Hindlimb muscle (tissue), 1 donor: Measurements from ENCODE around the gene ARFIP1. TPM values are rescaled to one million over a fixed set of nuclear protein-coding genes. Genes with fewer than 3 reads are reported as not detected.
A peak's percentile ranks its signal among the peaks of the same experiment; 100 is the strongest.
"Not testable (repeated sequence)": the region's sequence is repeated elsewhere in the genome, so short reads cannot be mapped to it uniquely, and the experiment has no call there.

Experiments used
- DNase-seq: peaks from one replicate; pipeline ENCODE4 v3.0.0-alpha.2; 2013
- polyA plus RNA-seq: library from polyadenylated mRNA; unstranded; fragments of 120-200 nt; gene quantifications from one replicate; pipeline ENCODE4 v1.2.1, GENCODE V29; 2013; ENCODE audit not compliant: insufficient read length

Gene ARFIP1, protein sequence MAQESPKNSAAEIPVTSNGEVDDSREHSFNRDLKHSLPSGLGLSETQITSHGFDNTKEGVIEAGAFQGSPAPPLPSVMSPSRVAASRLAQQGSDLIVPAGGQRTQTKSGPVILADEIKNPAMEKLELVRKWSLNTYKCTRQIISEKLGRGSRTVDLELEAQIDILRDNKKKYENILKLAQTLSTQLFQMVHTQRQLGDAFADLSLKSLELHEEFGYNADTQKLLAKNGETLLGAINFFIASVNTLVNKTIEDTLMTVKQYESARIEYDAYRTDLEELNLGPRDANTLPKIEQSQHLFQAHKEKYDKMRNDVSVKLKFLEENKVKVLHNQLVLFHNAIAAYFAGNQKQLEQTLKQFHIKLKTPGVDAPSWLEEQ
- 18.8 TPM for polyA plus RNA-seq

DNA sequence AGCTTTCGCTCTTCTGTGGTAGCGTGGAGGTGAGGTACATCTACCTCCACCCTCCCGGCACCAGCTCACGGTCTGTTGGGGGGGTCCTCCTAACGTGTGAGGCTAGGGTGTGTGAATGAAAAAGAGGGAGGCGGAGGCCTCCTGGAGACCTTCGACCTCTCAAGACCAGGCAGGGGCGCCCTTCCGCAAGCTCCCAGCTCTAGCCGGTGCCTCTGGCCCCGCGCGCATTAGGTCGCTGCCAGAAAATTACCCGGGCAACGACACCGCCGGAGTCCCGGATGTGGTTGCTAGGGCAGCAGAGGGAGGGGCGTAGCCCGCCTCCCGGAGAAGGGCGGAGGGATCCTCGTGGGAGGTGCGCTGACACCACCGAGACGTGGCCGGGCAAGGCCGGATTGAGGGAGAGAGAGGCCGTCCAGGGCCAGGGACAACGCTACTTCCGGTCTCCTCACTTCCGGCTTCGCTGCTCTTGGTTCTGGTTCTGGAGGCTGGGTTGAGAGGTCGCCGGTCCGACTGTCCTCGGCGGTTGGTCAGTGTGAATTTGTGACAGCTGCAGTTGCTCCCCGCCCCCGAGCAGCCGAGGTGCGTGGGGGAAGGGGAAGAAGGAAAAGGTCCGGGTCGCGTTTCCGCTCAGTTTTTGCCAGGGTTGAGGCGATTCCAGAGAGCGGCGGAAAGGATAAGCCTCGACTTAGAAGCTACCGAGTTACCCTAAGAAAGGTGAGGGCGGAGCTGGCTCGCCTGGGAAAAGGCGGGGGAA lies at the start of gene ARFIP1, which contains the start of gene TIGD4:
Gene ARFIP1 (plus strand): TSS at position 442 of the 754 bp plus-strand sequence. CDS start 49,680 bp downstream, outside the sequence.
Gene TIGD4 (minus strand): TSS at position 218 of the 754 bp plus-strand sequence. CDS start 8,726 bp downstream, outside the sequence.
- peak; percentile 97 for DNase-seq

DNA sequence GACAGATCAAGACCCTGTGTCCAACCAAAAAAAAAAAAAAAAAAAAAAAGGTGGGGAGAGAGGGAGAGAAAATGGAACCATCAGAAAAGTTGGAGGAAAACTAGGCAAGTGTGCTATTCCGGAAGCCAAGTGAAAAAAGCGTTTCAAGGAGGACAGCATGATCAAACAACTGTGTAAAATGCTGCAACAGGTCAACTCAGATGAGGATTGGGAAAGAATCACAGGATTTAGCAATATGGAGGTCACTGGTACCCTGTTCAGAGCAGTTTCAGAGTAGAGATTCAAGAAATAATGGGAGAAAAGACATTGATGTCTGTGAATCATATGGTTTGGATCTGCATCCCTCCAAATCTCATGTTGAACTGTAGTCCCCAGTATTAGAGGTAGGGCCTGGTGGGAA lies 47.8 kb upstream of the ARFIP1 start:
- DNase-seq: no peak

DNA sequence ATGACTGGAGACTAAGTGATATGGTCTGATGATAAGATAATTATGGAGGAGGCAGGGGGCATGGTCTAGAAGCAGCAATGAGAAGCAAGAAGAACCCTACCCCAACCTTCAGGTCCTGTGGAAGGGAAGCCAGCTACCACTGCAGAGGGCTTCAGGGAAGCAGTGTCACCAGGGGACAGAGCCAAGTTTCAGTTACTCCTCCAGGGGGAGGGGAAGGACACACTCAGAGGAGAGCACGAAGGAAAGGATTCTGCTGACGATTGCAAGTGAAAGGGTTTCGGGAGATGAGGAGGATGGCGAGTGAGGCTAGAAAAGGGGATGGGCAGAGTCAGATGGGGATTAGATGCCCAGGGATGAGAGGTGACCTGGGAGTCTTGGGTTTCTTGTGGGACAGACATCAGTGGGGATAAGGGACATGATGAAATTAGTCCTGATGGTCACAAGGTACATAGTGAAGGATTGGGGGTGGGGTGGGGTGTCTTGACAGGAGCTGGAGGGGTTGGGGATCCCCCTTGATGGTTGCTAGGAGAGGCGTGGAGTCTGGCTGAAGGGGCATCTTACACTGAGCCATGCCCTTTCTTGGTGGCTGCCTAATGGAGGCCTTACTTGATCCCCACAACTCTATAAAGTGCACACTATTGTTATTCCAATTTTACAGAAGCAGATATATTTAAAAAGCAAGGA lies 45.6 kb upstream of the ARFIP1 start:
- DNase-seq: no peak

DNA sequence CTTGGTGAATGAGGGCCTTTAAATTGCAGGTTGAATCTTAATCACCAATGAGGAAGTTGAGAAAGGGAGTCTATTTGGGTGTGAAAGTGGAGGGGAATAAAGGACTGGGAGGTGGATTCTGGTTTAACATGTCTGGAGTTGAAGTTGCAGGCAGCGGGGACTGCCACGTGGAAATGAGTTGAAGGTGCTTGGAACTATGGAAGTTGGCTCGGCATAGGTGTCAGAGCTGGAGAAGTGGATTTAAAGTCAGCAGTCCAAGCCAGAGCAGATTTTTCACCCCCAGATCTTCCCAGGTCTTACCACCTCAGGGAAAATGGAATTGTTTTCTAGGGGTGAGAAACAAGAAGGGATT lies 45.1 kb upstream of the ARFIP1 start:
- DNase-seq: no peak

DNA sequence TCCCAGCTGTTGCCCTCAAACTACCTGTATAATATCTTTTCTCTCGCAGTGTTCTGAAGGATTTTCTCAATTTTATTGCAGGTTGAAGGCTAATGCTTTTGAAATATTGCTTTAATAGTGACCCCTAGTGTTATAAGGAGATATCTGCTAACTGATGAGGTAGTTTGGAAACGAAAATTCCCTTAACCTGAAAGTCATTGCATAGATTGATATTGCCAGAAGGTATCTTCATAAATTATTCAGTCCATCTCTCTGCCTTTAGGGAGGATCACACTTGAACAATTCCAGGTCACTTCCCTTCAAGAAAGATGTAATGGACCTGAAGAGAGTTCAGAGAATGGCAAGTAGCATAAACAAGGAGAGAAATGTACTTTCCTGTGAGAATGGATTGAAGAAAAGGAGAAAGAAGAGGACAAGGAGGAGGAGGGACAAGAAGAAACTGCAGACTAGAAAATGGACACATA lies 44.3 kb upstream of the ARFIP1 start:
- DNase-seq: no peak

DNA sequence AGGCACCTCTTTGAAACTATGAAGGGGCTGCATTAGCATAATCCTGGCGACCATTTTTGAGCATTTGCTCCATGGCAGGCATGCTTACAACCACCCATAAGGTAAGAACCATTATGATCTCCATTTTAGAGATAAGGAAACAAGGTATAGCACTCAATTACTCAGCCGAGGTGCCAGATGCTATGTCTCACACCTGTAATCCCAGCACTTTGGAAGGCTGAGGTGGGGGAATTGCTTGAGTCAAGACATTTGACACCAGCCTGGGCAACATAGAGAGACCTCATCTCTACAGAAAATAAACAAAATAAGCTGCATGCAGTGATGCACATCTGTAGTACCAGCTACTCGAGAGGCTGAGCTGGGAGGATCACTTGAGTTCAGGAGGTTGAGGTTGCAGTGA lies 43.8 kb upstream of the ARFIP1 start:
- no peak for DNase-seq

DNA sequence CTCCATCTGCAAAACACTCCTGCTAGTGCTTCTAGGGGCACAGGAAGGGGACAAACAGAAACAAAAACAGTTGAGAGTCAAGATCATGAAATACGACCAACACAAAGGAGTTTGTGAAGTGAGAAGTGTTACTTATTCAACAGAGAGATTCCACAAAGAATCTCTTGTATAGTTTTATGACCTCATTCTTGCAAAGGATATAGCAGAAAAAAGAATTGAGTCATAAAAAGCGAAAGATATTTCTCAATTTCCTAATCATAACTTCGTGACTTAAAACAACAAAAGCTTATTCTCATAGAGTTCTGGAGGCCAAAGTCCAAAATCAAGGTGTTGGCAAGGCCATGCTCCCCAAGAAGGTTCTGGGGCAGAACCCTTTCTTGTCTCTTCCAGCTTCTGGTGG lies 40.9 kb upstream of the ARFIP1 start:
- no peak for DNase-seq

DNA sequence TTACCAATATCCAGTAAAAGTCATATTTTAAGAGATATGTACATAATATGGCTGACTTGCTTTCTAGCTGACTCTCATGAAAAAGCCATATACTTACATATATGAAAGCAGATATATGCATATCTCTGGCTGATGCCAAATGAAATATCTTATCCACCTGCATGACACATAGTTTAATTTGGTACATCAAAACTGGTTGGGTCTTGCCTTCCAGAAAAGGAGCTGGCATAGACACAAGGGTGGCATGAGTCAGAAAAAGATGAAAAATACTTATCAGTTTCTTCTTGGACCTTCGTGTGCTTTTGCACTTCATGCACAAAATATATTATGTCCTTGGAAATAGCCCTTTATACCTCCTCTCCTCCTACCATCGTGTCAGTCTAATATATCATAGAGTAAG lies 32.3 kb upstream of the ARFIP1 start:
- no peak for DNase-seq

DNA sequence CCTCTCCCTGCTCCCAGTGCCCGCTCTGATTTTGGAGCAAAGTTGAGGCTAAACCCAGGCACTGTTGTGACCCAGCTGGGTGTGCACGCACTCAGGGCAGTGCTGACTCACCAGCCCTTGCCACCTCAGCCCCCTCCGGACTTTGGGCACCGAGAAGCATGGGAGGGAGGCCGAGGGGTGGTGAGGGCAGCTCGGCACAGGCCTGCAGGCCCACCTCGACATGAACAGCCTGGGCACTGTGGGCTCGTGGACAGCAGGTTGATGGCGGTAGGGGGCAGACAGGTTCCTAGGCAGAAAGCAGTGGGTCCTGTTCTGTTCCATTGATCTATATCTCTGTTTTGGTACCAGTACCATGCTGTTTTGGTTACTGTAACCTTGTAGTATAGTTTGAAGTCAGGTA lies 31.1 kb upstream of the ARFIP1 start:
- DNase-seq: no peak

DNA sequence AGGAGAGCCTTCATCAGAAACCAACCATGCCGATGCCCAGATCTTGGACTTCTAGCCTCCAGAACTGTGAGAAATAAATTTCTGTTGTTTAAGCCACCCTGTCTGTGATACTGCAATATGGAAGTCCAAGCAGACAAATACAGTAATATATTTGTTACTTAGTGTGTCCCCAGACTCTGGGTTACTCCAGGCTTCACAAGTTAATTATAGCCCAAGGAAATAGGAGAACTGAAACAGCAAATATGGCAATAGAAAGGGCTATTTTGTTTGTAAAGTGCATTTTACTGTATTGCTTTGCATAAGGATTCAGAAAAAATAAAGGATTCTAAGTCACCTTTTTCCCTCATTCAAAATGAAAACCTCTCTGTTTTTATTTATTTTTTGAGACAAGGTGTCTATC lies 16.0 kb upstream of the ARFIP1 start:
- DNase-seq: no peak

DNA sequence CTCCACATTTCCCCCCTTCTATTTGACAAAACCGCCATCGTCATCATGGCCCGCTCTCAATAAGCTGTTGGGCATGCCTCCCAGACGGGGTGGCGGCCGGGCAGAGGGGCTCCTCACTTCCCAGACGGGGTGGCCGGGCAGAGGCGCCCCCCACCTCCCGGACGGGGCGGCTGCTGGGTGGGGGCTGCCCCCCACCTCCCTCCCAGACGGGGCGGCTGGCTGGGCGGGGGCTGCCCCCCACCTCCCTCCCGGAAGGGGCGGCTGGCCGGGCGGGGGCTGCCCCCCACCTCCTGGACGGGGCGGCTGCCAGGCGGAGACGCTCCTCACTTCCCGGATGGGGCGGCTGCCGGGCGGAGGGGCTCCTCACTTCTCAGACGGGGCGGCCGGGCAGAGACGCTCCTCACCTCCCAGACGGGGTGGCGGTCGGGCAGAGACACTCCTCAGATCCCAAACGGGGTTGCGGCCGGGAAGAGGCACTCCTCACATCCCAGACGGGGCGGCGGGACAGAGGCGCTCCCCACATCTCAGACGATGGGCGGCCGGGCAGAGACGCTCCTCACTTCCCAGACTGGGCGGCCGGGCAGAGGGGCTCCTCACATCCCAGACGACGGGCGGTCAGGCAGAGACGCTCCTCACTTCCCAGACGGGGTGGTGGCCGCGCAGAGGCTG lies 14.6 kb upstream of the ARFIP1 start:
- not testable (repeated sequence) for DNase-seq

DNA sequence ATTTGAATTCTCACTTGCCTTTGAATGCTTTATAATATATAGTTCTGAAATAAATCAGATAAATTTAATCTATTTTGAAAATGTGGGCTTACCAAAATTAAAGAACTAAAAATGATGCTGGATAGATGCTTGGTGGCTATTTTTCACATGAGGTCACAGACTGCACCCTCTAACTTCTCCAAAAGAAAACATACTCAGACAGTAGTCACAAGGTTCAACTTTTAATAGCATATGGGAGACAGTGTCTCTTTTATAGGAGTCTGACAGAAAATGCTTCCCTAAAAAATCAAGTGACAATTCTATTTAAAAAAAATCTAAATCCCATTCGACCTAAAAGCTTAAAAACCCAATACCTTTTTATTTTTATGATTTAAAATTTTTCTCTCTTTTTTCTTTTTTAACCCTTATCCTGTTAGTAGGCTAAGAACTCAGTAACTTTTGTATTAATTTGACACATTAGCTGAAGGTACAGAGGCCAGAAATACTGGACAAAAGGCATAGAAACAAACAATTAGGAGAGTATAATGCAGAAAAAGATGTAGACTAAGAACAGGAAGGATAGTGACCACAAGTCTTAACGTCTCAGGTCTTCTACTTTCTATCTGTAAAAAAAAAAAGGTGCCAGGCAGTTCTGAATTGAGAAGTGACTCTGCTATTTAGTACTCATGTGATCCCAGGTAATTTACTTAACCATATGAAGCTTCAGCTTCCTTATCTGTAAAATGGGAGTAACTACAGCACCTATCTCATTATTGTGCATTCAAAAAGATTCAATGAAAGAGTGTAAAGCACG lies 7.8 kb upstream of the ARFIP1 start:
- DNase-seq: no peak

DNA sequence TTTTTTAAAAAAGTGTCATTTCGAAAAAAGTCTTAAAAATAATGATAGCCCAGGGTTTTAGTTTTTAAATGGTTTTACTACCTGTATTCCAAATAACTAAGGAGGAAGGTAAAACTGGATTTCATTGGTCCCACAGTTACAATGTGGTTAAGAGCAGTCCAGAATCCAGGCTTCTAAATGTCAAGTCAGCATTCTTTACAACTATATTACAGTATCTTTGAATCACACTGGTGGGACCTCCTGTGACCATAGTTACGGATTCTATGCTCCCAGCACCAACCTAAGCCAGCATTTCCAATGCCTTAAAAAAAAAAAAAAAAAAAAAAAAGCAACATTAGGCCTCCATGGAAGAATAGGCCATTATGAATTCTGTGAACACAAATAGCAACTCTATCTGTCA lies 6.4 kb upstream of the ARFIP1 start:
- DNase-seq: no peak

DNA sequence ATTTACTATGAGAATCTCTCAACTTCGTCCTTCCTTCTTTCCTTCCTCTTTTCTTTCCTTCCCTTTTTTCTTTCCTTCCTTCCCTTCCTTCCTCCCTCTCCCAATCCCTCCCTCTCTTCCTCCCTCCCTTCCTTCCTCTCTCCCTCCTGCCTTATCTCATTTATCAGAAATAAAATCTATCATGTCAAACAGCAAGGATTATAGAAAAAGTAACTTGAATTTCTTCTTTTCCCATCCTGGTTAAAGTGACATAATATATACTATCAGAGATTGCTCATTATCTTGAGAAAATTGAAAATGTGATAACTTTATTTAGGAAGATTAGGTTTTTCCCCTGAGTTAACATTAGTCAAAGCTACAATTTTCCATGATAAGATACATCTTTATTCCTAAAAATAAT lies 5.8 kb upstream of the ARFIP1 start:
- no peak for DNase-seq

DNA sequence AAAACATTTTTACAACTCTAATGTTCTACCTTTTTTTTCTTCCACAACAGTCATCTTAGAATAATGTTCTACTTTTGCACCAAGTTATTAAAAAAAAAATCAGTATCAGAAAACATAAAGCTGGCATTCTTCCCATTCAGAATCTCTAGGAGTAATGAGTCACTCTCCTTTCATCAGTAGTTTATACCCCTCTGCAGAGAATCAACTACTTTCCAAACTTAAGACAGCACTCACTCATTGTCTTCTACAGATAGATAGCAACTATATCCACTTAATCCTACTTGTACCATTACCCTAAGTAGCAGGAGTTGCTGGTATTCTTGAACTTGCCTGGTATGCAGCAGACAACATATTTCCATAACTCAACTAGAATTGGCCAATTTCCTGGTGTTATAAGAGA lies 3.4 kb upstream of the ARFIP1 start:
- DNase-seq: no peak

DNA sequence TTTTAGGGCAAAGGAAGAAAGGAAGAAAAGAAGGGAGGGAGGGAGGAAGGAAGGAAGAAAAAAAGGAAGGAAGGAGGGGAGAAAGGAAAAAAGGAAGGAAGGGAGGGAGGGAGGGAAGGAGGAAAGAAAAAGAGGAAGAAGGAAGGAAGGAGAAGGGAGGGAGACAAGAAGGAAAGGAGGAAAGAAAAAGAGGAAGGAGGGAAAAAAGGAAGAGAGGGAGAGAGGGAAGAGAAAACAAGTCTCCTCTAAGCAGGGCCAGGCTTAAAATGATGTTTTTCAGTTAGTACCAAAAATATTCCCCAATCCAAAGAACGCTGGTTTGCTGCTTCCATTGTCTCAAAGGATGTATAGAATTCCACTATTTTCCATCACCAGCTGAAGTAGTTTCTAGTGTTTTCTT lies 2.3 kb upstream of the ARFIP1 start:
- DNase-seq: no peak

DNA sequence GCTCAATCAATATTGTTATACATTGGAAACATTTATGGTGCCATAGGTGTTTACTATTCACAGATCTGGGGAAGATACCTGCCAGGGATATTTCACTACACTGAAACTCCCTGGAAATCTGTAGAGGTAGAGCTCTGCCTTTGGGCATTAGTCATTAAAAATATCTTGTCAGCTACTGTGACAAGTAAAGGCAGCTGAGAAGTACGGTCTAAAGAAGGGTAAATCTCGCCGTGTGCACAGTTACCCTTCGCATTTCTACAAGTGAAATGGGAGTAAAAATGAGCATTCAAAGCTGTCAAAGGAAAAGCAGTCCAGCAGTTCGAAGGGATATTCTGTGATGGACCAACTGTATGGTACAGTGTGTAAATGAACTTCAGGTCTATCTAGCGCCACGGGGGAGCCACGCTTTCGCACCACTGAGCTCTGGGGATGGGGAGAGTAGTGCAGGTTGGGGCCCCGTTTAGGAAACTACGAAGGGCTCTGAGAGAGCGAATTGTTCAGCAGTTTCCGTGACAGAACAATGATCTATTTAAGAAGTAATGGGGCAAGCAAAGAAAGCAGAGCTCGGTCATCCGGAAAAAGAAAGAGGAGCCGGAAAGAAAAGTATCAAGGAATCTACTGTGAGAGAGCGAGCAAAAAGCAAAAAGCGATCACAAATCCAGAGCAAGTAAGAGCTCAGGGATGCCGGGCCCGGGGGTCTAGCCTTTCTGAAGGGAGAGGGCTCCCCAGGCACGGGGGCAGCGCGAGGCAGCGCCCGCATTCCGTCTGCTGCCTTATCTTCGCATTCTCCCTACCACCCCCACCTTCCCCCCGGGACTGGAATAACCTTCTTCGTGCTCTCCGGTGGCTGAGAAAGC lies 870 bp upstream of the ARFIP1 start:
- DNase-seq: peak; percentile 36

DNA sequence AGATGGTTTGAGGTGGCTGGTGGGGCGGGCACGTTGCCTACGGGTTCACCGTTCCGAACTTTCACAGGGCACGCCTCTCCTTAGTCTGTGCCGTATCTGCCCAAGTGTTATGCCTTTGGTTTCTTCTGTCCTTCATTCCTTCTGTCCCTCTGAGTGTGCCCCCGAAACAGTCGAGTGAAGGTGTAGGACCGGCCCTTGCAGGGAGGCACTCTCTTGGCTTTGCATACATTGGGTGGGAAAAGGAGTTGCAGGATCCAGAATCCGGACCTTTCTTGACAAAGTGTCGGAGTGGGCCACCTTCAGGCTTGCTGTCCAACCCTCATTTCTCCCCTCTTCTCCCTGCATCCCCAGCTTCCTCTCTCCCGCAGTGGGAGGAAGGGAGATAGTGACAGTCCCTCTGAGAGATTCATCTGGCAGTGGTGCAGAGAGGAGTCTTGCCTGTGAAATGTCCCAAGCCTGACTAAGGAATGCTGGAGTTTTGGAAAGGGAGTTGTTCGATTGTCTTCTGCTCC lies 569 bp downstream of the ARFIP1 start:
- no peak for DNase-seq

DNA sequence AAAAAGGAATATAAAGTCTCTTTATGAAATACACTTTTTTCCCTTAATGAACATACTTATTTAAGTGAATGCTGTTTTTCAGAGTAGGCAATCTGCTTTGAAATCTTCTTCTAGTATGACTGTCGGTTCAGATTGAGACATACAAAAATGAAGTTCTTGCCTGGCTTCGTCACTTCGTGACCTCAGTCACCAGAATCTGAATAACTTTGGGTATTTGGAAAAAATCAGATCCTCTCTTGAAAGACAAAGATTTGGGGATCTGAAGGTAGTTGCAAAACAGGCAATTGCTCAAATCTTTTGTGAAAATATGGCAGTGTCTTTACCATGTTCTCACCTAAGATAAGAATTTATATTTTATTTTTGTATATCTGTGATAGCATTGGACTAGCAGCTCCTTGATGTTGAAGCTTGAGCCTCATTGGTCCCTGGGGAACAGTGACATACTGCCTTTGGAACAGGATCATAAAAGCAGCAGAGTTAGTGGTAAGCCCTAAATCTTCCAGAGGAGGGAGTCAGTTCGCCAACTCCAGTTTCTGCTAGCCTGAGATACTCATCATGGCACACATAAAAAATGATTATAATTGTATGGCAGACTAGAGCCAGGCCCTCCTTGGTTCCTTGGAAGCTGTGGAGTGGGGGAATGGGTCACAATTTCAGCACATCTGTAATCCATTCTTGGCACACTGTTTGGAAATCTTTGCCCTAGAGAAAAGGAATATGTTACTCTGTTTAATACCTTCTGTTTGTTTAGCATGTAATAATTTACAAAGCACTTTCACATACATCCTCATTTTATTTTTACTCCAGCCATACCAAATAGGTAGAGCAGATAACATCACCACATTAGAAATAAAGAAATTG lies 5.0 kb downstream of the ARFIP1 start:
- DNase-seq: no peak
